Measurements from ENCODE around the gene CARD11. TPM values are rescaled to one million over a fixed set of nuclear protein-coding genes. Genes with fewer than 3 reads are reported as not detected.

CARD11 gene
- total RNA-seq, 1 donor from 2014 or later, result 11.0 TPM

DNA sequence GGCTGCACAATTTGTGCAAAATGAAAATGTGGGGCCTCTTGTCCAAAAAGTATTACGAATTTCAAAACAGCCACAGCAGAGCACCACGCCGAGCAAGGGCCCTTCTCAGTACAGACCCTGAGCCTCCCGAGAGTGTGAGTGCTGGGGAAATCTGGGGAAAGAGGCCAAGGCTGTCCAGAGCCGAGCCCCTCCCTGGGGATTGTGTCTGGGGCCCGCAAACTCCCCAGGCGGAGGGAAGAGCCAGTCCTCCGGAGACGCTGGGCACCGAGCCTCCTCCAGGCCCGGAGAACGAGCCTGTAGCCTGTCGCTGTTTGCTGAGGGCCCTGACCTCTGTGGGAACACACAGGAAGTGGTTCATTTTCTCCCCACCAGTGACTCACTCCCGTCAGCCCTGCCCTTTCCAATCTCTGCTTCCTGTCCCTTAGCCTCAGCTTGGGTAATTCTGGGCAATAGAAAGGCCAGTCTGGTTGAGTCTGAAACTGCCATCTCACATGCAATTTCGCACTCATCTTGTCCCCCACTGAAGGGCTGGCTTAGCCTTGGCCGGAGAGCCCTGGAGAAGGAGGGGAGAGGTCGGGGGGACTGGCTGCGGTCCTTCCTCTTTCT is 180.1 kb downstream of the CARD11 start:
- no peak overlapping the region for H3K4me3 Mint-ChIP-seq (ENCODE audit: low read depth)
- peak overlapping the region; percentile 67 for H3K27ac Mint-ChIP-seq
- H3K9me3 Mint-ChIP-seq (ENCODE audit: low read depth), result no peaks in the 10 kb centered on the region
- peaks cover 17% of the 10 kb centered on the region for H3K4me1 Mint-ChIP-seq (ENCODE audit: low read depth)
- no peak for TF ChIP-seq CTCF (IDR thresholded peaks at IDR 0.05; ENCODE audit: unreplicated experiment)
- no peak for DNase-seq (ENCODE audit: low spot score, unreplicated experiment)
- no peaks in the 10 kb centered on the region for H3K36me3 Mint-ChIP-seq (ENCODE audit: insufficient read depth)
- H3K27me3 Mint-ChIP-seq, result no peaks in the 10 kb centered on the region

- H3K9me3 Mint-ChIP-seq (ENCODE audit: low read depth), result no peaks in the 10 kb centered on the region
- no peaks in the 10 kb centered on the region for H3K27me3 Mint-ChIP-seq
- peak overlapping the region; percentile 33 for H3K27ac Mint-ChIP-seq
- DNase-seq (ENCODE audit: low spot score, unreplicated experiment), result no peak
- peaks cover 20% of the 10 kb centered on the region for H3K4me1 Mint-ChIP-seq (ENCODE audit: low read depth)
- no peaks in the 10 kb centered on the region for H3K36me3 Mint-ChIP-seq (ENCODE audit: insufficient read depth)
- no peak for TF ChIP-seq CTCF (IDR thresholded peaks at IDR 0.05; ENCODE audit: unreplicated experiment)
- no peak overlapping the region for H3K4me3 Mint-ChIP-seq (ENCODE audit: low read depth)
Observed at GRCh38 chr7:2862831-2863361, 180.8 kb downstream of the CARD11 start.

DNA sequence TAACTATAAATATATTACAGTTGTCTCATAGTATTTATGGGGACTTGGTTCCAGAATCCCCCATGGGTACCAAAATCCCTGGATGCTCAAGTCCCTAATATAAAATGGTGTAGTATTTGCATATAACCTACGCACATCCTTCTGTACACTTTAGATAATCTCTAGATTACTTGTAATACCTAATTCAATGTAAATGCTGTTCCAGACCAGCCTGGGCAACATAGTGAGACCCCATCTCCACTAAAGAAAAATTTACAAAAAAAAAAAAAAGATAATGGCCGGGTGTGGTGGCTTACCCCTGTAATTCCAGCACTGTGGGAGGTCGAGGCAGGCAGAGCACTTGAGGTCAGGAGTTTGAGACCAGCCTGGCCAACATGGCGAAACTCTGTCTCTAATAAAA is 182.2 kb downstream of the CARD11 start:
- Mint-ChIP-seq H3K36me3 (ENCODE audit: insufficient read depth) (no peaks in the 10 kb centered on the region), H3K27ac (no peak overlapping the region), H3K27me3 (no peaks in the 10 kb centered on the region), H3K9me3 (ENCODE audit: low read depth) (no peaks in the 10 kb centered on the region), H3K4me1 (ENCODE audit: low read depth) (peaks cover 25% of the 10 kb centered on the region), H3K4me3 (ENCODE audit: low read depth) (no peak overlapping the region)
- DNase-seq (ENCODE audit: low spot score, unreplicated experiment), result no peak
- no peak for TF ChIP-seq CTCF (IDR thresholded peaks at IDR 0.05; ENCODE audit: unreplicated experiment)

- H3K27ac Mint-ChIP-seq, result peak overlapping the region; percentile 68
- DNase-seq (ENCODE audit: low spot score, unreplicated experiment), result no peak
- H3K36me3 Mint-ChIP-seq (ENCODE audit: insufficient read depth), result no peaks in the 10 kb centered on the region
- TF ChIP-seq CTCF (IDR thresholded peaks at IDR 0.05; ENCODE audit: unreplicated experiment), result no peak
- H3K4me1 Mint-ChIP-seq (ENCODE audit: low read depth), result peaks cover 28% of the 10 kb centered on the region
- H3K27me3 Mint-ChIP-seq, result no peaks in the 10 kb centered on the region
- no peak overlapping the region for H3K4me3 Mint-ChIP-seq (ENCODE audit: low read depth)
- no peaks in the 10 kb centered on the region for H3K9me3 Mint-ChIP-seq (ENCODE audit: low read depth)
Observed at GRCh38 chr7:2860627-2861133, 183.0 kb downstream of the CARD11 start.

- peak overlapping the region; percentile 68 for H3K27ac Mint-ChIP-seq
Observed at GRCh38 chr7:2859952-2860351, 183.7 kb downstream of the CARD11 start.

More at GRCh38 chr7:2859952-2860351, 183.7 kb downstream of the CARD11 start:
- Mint-ChIP-seq H3K4me1 (ENCODE audit: low read depth) (peaks cover 28% of the 10 kb centered on the region), H3K9me3 (ENCODE audit: low read depth) (no peaks in the 10 kb centered on the region), H3K36me3 (ENCODE audit: insufficient read depth) (no peaks in the 10 kb centered on the region), H3K27me3 (no peaks in the 10 kb centered on the region), H3K4me3 (ENCODE audit: low read depth) (no peak overlapping the region)
- no peak for DNase-seq (ENCODE audit: low spot score, unreplicated experiment)
- no peak for TF ChIP-seq CTCF (IDR thresholded peaks at IDR 0.05; ENCODE audit: unreplicated experiment)

Data from progenitor cell of endocrine pancreas (in vitro differentiated cells).